AG09309 (cell line): Measurements from ENCODE around the gene FAIM2.

Experiments
- DNase-seq: peaks from one replicate; pipeline ENCODE4 v3.0.0-alpha.2; 2010; ENCODE audit warnings: low read depth
- H3K4me3 ChIP-seq: 2 replicates; pipeline ENCODE4 v1.5.1; 2011; ENCODE audit warnings: mild to moderate bottlenecking, low read depth, low read length, moderate library complexity; ENCODE audit not compliant: control insufficient read depth
- TF ChIP-seq, protein P1 (sequence below): IDR thresholded peaks from 2 replicates; pipeline ENCODE4 v1.5.1; 2011; ENCODE audit warnings: mild to moderate bottlenecking, low read depth, low read length, inconsistent platforms; ENCODE audit not compliant: insufficient read depth, control insufficient read depth; ENCODE audit errors: missing control alignments

FAIM2 gene

DNA sequence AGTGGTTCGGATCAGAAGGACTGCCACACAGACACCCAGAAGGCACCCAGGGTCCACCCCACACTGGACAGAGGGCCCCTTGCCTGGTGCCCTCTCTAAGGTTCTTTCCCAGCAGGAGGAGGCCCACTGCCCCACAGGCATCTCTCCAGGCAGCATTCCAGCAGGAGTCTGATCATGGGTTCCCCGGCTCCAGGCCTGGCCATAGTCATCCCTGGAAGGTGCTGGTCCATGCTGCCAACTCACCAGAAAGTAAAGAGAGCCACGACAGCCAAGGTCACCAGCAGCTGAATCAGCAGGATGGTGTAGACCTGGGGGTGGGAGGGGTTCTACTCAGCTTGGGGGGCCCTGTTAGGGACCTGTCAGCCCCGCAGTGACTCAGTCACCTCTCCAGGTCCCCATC, 6.4 kb downstream of the FAIM2 start:
- no peak overlapping the region for H3K4me3 ChIP-seq
- TF ChIP-seq, protein P1, sequence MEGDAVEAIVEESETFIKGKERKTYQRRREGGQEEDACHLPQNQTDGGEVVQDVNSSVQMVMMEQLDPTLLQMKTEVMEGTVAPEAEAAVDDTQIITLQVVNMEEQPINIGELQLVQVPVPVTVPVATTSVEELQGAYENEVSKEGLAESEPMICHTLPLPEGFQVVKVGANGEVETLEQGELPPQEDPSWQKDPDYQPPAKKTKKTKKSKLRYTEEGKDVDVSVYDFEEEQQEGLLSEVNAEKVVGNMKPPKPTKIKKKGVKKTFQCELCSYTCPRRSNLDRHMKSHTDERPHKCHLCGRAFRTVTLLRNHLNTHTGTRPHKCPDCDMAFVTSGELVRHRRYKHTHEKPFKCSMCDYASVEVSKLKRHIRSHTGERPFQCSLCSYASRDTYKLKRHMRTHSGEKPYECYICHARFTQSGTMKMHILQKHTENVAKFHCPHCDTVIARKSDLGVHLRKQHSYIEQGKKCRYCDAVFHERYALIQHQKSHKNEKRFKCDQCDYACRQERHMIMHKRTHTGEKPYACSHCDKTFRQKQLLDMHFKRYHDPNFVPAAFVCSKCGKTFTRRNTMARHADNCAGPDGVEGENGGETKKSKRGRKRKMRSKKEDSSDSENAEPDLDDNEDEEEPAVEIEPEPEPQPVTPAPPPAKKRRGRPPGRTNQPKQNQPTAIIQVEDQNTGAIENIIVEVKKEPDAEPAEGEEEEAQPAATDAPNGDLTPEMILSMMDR: no peak
- no peak for DNase-seq

DNA sequence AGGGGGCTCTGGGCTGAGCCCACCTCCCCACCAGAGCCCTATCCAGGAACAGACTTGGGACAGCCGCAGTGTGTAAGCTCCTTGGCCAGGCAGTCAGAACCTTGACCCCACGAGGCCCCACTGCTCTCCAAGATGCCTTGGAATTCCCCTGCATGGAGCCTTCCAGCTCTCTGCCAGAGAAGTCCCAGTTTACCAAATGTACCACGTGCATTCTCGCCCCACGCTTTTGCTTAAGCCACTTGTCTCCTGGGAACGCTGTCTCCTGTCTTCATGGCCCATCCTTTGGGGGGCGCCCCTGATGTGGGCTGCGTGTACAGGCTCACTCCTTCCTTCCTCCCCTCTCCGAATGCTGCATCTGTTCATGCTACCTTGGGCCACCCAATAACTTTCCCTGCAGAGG, 7.9 kb downstream of the FAIM2 start:
- TF ChIP-seq, protein P1: no peak
- no peak overlapping the region for H3K4me3 ChIP-seq
- no peak for DNase-seq

DNA sequence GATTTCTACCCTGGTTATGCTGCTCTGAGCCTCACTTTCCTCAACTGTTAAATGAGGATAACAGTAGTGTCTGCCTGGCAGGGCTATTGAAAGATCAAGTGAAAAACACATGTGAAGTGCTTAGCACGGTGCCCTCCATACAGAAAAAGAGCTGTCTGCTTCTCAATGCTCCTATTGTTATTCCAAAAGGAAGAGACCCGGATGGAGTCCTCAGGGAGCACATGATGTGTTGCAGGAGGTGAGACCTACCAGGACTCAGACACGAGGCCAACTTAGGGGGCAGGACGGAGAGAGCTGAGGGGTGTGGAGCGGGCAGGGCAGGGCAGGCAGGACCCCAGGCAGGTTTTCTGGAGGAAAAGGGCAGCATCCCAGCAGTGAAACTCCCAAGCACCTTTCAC, 8.9 kb downstream of the FAIM2 start:
- TF ChIP-seq, protein P1: no peak
- no peak for DNase-seq
- no peak overlapping the region for H3K4me3 ChIP-seq

DNA sequence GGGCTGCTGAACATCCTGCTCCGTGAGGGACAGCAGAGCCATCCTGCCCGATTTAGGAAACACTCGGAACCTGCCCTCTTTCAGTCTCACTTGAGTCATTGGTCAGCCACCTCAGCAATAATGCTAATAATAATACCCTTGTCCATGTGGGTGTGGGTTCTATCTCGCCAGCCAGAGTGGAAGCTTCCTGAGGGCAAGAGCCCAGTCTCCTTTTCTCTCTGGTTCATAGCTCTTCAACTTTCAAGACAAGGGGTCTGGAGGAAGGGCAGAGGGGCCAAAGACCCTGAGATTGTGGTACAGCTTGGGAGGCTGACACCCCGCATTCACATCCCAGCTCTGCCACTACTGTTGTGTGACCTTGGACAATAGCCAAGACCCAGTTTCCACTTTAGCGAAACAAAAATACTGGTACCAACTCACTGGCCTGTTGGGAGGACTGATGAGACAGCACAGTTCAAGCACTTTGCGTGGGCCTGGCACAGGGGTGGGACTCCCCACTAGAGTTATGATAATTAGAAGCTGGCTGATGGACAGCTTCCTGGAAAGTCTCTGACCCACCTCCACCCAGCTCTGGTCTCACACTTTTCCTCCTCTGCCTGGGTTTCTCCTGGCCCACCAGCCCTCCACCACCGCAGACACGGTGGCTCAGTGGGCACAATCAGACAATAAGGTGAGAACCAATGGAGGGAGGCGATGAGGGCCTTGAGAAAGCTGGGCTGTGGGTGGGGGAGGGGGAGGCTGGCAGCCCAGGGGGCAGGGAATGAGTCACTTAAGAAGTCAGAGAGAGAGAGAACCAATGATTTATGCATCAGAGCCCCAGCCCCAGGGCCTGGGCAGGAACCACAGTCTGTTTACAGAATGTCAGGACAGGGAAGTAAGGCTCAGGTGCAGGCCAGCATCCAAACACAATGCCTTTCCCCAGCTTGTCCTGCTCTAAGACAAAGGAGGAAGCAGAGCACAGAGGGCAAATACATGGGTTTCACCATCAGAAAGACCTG, 9.6 kb downstream of the FAIM2 start:
- H3K4me3 ChIP-seq: no peak overlapping the region
- TF ChIP-seq, protein P1: no peak
- DNase-seq: no peak

DNA sequence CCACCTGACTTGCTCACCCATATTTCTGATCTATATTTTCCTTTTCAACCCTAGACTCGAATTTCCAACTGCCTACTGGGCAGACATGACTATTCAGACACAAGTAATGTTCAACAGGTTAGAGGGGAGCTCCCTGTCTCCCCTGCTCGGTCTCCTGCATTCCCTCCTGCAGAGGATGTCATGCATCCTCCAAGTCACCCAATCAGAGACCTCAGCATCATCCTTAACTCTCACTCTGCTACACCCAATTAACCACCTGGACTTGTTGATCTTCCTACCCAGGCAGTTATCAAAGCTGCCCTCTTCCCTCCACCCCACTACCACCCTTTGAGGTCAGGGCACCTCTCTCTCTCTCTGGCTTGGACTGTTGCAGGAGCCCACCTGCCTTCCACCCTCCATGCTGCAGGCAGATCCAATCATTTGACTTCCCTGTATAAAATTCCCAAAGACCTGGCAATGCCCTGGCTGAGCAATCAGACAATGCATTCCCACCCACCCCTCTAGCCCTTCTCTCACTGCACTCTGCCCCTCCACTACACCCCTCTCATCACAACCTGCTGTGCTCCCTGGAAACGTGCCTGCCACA, 10.9 kb downstream of the FAIM2 start:
- no peak for DNase-seq
- TF ChIP-seq, protein P1: no peak
- no peak overlapping the region for H3K4me3 ChIP-seq

DNA sequence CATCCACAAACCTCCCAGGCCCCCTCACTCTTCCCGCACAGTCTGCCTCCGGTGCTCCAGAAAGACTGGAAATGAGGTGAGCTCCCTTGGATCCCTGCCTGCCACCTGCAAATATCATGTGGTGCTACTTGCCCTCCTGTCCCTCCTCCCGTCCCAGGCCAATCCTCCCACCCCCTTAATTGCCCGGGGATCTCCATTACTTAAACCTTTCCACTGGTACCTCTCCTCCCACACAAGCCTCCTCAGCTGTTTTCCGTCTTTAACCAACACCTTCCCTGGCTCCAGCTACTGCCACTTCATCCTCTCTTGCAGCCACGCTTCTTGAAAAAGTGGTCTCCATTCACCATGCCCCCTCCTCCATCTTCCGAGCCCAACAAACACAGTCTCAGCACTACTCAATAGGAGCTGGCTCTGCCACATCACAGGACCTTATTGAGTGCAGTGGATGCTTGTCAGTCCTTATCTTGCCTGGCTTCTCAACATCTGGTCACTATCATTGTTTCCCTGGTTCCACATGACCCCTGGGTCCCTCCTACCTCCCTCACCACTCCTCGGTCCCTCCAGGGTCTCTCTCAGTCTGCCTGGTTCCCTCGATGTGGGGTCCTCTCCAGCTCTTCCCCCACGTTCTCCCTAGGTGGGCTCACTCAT, 11.5 kb downstream of the FAIM2 start:
- DNase-seq: no peak
- TF ChIP-seq, protein P1: no peak
- no peak overlapping the region for H3K4me3 ChIP-seq
